ENCODE data around the gene COX20. TPM values are rescaled to one million over a fixed set of nuclear protein-coding genes. Genes with fewer than 3 reads are reported as not detected.

The COX20 gene
- polyA plus RNA-seq, 1 donor from 2014 or later: 169 TPM

DNA sequence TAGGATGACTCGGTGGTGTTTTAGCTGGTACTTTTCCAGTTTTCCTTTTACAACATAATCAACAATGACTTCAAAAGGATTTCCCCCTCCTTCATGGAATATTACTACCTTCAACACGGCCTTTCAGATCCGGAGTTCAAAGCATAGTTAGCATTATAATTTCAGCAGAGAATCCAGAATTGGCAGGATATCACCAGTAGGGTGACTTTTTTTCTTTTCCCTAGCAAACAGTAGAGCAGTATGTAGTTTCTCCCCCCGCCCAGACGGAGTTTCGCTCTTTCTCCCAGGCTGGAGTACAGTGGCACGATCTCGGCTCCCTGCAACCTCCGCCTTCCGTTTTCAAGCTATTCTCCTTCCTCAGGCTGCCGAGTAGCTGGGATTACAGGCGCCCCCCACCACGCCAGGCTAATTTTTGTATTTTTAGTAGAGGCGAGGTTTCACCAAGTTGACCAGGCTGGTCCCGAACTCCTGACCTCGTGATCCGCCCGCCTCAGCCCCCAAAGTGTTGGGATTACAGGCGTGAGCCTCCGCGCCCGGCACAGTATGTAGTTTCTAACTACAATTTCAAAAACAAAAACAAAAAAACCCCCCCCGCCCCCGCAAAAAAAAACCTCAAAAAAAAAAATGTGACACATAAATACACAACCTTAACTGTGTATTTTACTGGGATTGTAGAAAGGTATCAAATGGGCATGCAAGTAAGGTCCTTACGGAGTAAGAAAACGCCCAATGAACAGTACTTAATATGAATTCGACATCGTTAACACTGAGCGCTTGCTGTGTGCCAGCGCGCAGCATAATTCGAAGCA, 1.5 kb upstream of the COX20 start:
- Histone ChIP-seq H3K79me2 (replicated peaks; ENCODE audit: insufficient read depth, low read length) (peaks cover 34% of the 10 kb centered on the region), H2AFZ (ENCODE audit: low read depth, low read length) (peak overlapping the region; percentile 70), H3K36me3 (ENCODE audit: insufficient read depth, low read length) (no peaks in the 10 kb centered on the region), H3K9ac (ENCODE audit: low read length) (peak overlapping the region; percentile 98), H3K9me3 (ENCODE audit: low read length) (no peaks in the 10 kb centered on the region), H3F3A (ENCODE audit: insufficient read depth, low read length, poor library complexity, severe bottlenecking) (peaks cover 5% of the 10 kb centered on the region), H3K4me3 (ENCODE audit: low read length) (peak overlapping the region; percentile 79), H3K4me2 (ENCODE audit: low read length) (peak overlapping the region; percentile 77), H3K9me2 (ENCODE audit: insufficient read depth, low read length) (no peaks in the 10 kb centered on the region), H3K27ac (ENCODE audit: low read length) (peak overlapping the region; percentile 95), H3K27me3 (ENCODE audit: insufficient read depth, low read depth, low read length) (no peaks in the 10 kb centered on the region), H4K20me1 (ENCODE audit: insufficient read depth) (no peaks in the 10 kb centered on the region)
- TF ChIP-seq POLR2AphosphoS5 (IDR thresholded peaks at IDR 0.05): peak; percentile 50
- TF ChIP-seq REST (IDR thresholded peaks at IDR 0.05; ENCODE audit: borderline replicate concordance): peak; percentile 42
- peak; percentile 46 for TF ChIP-seq CTCF (IDR thresholded peaks at IDR 0.05; ENCODE audit: poor library complexity, severe bottlenecking)
- TF ChIP-seq MXI1 (conservative IDR thresholded peaks at IDR 0.05; ENCODE audit: poor library complexity, severe bottlenecking): no peak
- TF ChIP-seq SMC3 (conservative IDR thresholded peaks at IDR 0.05; ENCODE audit: poor library complexity): no peak
- no peak for TF ChIP-seq EZH2 (IDR thresholded peaks at IDR 0.05; ENCODE audit: borderline replicate concordance, insufficient read depth, low read length, poor library complexity, severe bottlenecking)
- TF ChIP-seq TAF1 (IDR thresholded peaks at IDR 0.05; ENCODE audit: low read depth): no peak
- TF ChIP-seq RAD21 (conservative IDR thresholded peaks at IDR 0.05): peak; percentile 13
- TF ChIP-seq EP300 (conservative IDR thresholded peaks at IDR 0.05; ENCODE audit: poor library complexity, severe bottlenecking): no peak

- peak overlapping the region; percentile 95 for H3K27ac ChIP-seq (ENCODE audit: low read length)
- peak overlapping the region; percentile 77 for H3K4me2 ChIP-seq (ENCODE audit: low read length)
- no peaks in the 10 kb centered on the region for H4K20me1 ChIP-seq (ENCODE audit: insufficient read depth)
- H3K9ac ChIP-seq (ENCODE audit: low read length): peak overlapping the region; percentile 98
- H2AFZ ChIP-seq (ENCODE audit: low read depth, low read length): peak overlapping the region; percentile 52
- peaks cover 5% of the 10 kb centered on the region for H3F3A ChIP-seq (ENCODE audit: insufficient read depth, low read length, poor library complexity, severe bottlenecking)
- no peaks in the 10 kb centered on the region for H3K36me3 ChIP-seq (ENCODE audit: insufficient read depth, low read length)
- H3K9me3 ChIP-seq (ENCODE audit: low read length): no peaks in the 10 kb centered on the region
- TF ChIP-seq MXI1 (conservative IDR thresholded peaks at IDR 0.05; ENCODE audit: poor library complexity, severe bottlenecking): peak; percentile 88
- TF ChIP-seq REST (IDR thresholded peaks at IDR 0.05; ENCODE audit: borderline replicate concordance): peak; percentile 52
- TF ChIP-seq CTCF (IDR thresholded peaks at IDR 0.05; ENCODE audit: poor library complexity, severe bottlenecking): no peak
- peak; percentile 70 for TF ChIP-seq POLR2AphosphoS5 (IDR thresholded peaks at IDR 0.05)
- TF ChIP-seq EP300 (conservative IDR thresholded peaks at IDR 0.05; ENCODE audit: poor library complexity, severe bottlenecking): peak; percentile 52
- peak; percentile 78 for TF ChIP-seq TAF1 (IDR thresholded peaks at IDR 0.05; ENCODE audit: low read depth)
- TF ChIP-seq SMC3 (conservative IDR thresholded peaks at IDR 0.05; ENCODE audit: poor library complexity): no peak
- peak; percentile 6 for TF ChIP-seq RAD21 (conservative IDR thresholded peaks at IDR 0.05)
- no peak for TF ChIP-seq EZH2 (IDR thresholded peaks at IDR 0.05; ENCODE audit: borderline replicate concordance, insufficient read depth, low read length, poor library complexity, severe bottlenecking)
- peaks cover 41% of the 10 kb centered on the region for H3K79me2 ChIP-seq (replicated peaks; ENCODE audit: insufficient read depth, low read length)
- H3K4me3 ChIP-seq (ENCODE audit: low read length): peak overlapping the region; percentile 79
- no peaks in the 10 kb centered on the region for H3K9me2 ChIP-seq (ENCODE audit: insufficient read depth, low read length)
- no peaks in the 10 kb centered on the region for H3K27me3 ChIP-seq (ENCODE audit: insufficient read depth, low read depth, low read length)
Measured at GRCh38 chr1:244834543-244835275, 749 bp upstream of the COX20 start.
